GM12892 (cell line): ENCODE results near the gene HAUS8.

ENCODE experiments used
- POLR2AphosphoS5 ChIP-seq: IDR thresholded peaks from 2 replicates; pipeline ENCODE4 v1.6.1; 2011; ENCODE audit warnings: low read depth, low read length, control low read depth
- TAF1 ChIP-seq: IDR thresholded peaks from 2 replicates; pipeline ENCODE4 v1.6.1; 2011; ENCODE audit warnings: low read depth, mild to moderate bottlenecking, control low read depth, low read length, borderline replicate concordance

- TF ChIP-seq POLR2AphosphoS5 (no peak), TAF1 (no peak)
Observed at GRCh38 chr19:17031741-17032140, 43.5 kb downstream of the HAUS8 start.
